Activated CD4-positive, alpha-beta memory T cell treated with anti-CD3 and anti-CD28 coated beads for 36 hours (primary cell): ENCODE results near the gene RGL1. TPM values are rescaled to one million over a fixed set of nuclear protein-coding genes. Genes with fewer than 3 reads are reported as not detected.
A peak's percentile ranks its signal among the peaks of the same experiment; 100 is the strongest.

Experiments
- CTCF ChIA-PET: fragments of 350-600 bp; sonication (Branson Sonifier 250); formaldehyde crosslinking; loops from one replicate; lab custom pipeline; 2021; ENCODE audit warnings: antibody characterized with exemption, inconsistent platforms; lab: Charles Lee
- POLR2A ChIA-PET: fragments of 350-600 bp; sonication (Branson Sonifier 250); formaldehyde crosslinking; loops from one replicate; lab custom pipeline; 2021; ENCODE audit warnings: antibody characterized with exemption; lab: Charles Lee
- DNase-seq: peaks from one replicate; pipeline ENCODE4 v3.0.0-alpha.2; 2020
- H3K27ac Mint-ChIP-seq: one replicate; pipeline ENCODE4 v1.8.0; 2021; ENCODE audit warnings: mixed read lengths
- H3K27me3 Mint-ChIP-seq: one replicate; pipeline ENCODE4 v1.8.0; 2021; ENCODE audit warnings: mixed read lengths
- H3K36me3 Mint-ChIP-seq: one replicate; pipeline ENCODE4 v1.8.0; 2021; ENCODE audit warnings: mixed read lengths
- H3K4me1 Mint-ChIP-seq: one replicate; pipeline ENCODE4 v1.8.0; 2021; ENCODE audit warnings: low read depth, mixed read lengths
- H3K4me3 Mint-ChIP-seq: one replicate; pipeline ENCODE4 v1.8.0; 2021; ENCODE audit warnings: mild to moderate bottlenecking, mixed read lengths
- H3K9me3 Mint-ChIP-seq: one replicate; pipeline ENCODE4 v1.8.0; 2021; ENCODE audit warnings: mixed read lengths
- intact Hi-C: fragments of 100-400 bp; cut with micrococcal nuclease; formaldehyde crosslinking; loops from one replicate; pipeline ENCODE4 v1.15.1; 2023
- total RNA-seq, 2 experiments: library from RNA; stranded (reverse); gene quantifications; one replicate each; pipeline ENCODE4 v1.2.3, GENCODE V29; 2021

Gene RGL1
- total RNA-seq, 2 experiments from 2014 or later: 1.8 TPM

DNA sequence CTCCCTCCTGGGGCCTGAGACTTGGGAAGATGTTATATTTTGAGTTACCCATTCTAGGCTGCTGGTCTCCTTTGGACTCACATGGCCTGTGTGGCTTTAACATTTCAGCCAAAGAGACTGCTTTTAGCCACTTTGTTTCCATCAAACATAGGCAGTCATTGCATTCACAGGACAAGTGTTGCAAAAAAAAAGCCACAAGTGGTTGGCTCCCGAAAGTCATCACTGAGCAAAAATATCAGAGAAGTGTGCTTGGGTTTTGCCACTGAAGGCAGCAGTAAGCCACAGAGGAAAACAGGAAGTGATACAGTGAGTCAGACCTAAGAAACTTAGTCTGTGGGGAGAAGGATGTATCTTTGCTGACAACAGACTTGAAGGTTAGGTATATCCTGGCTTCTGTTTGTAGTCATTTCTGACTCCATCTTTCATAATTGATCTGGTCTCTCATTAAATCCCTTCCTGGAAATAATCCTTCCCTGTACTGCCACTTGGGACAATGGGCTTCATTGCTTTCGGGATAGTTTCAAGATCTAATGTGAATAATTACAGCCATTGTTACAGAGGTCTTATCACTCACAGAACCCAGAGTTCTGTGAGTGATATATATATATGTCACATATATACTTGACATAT is 151.8 kb downstream of the RGL1 start:
- H3K27me3 Mint-ChIP-seq: no peaks in the 10 kb centered on the region
- DNase-seq: peak; percentile 72
- POLR2A ChIA-PET: interaction anchor here (0.9 to 2.0 kb wide), 3 partner anchors 41 to 305 kb away, joined by 3 to 7 read pairs (median 3); no protein-coding TSS in a partner anchor
- H3K9me3 Mint-ChIP-seq: no peaks in the 10 kb centered on the region
- peaks cover 17% of the 10 kb centered on the region for H3K4me1 Mint-ChIP-seq
- CTCF ChIA-PET: interaction anchor here (1.2 to 4.0 kb wide), 4 partner anchors 41 to 301 kb away, joined by 3 to 22 read pairs (median 8); no protein-coding TSS in a partner anchor
- H3K4me3 Mint-ChIP-seq: no peak overlapping the region
- intact Hi-C loops: loop anchor here (1.0 to 10.0 kb wide), 10 partner anchors 32 to 936 kb away; partner anchors contain the start of genes COLGALT2 and SMG7
- no peak overlapping the region for H3K27ac Mint-ChIP-seq
- no peaks in the 10 kb centered on the region for H3K36me3 Mint-ChIP-seq

DNA sequence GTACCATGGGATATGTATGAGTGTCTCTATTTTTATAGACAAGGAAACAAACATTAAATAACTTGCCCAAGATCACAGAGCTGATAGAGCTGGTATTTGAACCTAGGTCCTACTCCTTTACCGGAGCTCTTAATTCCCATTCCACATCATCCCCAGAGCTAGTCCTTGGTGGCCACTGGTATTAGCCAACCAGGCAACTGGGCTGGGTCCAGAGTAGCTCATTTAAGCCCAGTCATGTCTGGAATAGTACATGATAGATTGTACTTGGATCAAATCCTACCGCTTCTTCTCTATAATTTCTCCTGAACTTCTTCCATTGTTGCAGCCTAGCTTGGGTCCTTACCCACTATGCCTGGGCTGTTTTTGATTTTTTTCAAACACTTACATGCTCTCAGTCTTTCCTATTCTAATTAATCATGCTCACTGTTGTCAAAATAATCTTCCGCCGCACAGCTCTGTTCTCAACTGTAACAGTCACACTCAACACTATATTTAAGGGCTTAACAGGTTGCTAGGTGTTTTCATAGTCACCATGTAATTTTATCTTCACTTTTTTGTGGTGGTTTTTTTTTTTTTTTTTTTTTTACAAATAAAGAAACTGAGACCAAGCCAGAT is 152.4 kb downstream of the RGL1 start:
- intact Hi-C loops: loop anchor here (2.0 to 10.0 kb wide), 5 partner anchors 31 to 935 kb away; partner anchors contain the start of genes COLGALT2 and SMG7
- Mint-ChIP-seq H3K36me3 (no peaks in the 10 kb centered on the region), H3K4me3 (no peak overlapping the region), H3K27ac (no peak overlapping the region), H3K27me3 (no peaks in the 10 kb centered on the region), H3K9me3 (no peaks in the 10 kb centered on the region), H3K4me1 (peaks cover 17% of the 10 kb centered on the region)
- CTCF ChIA-PET: interaction anchor here (1.3 to 4.0 kb wide), 4 partner anchors 26 to 302 kb away, joined by 3 to 22 read pairs (median 8); no protein-coding TSS in a partner anchor
- POLR2A ChIA-PET: interaction anchor here (0.9 to 2.0 kb wide), 3 partner anchors 41 to 306 kb away, joined by 3 to 7 read pairs (median 3); no protein-coding TSS in a partner anchor
- no peak for DNase-seq

GRCh38 chr1:183958958-183959357 is 154.0 kb downstream of the RGL1 start:
- H3K27me3 Mint-ChIP-seq: no peaks in the 10 kb centered on the region
- H3K9me3 Mint-ChIP-seq: no peaks in the 10 kb centered on the region
- H3K4me1 Mint-ChIP-seq: peaks cover 23% of the 10 kb centered on the region
- ChIA-PET POLR2A (no interaction called here), CTCF (interaction anchor here (1.1 kb wide), 1 partner anchor 43 kb away, joined by 3 read pairs; no protein-coding TSS in a partner anchor)
- H3K27ac Mint-ChIP-seq: no peak overlapping the region
- no peaks in the 10 kb centered on the region for H3K36me3 Mint-ChIP-seq
- H3K4me3 Mint-ChIP-seq: no peak overlapping the region
- no peak for DNase-seq
- intact Hi-C loops: loop anchor here (5.0 to 10.0 kb wide), 3 partner anchors 266 to 933 kb away; partner anchors contain the start of gene SMG7

DNA sequence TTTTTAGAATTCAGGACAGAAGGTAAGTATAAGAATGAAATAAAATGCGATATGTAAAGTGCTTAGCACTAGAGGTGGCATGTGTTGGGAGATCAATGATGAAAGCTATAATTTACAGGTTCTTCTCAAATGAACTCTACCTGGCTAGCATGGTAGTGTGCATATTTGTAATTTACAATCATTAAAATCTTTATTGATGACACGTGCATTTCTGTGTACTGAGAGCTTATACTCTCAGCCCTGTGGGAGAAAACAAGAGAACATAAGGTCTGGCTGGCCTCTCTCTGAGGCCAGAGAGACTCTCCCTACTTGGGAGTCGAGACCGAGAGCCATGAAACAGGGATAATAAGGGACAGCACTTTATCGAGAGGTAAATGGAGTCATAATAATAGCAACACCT is 156.2 kb downstream of the RGL1 start:
- Mint-ChIP-seq H3K27me3 (peaks cover 6% of the 10 kb centered on the region), H3K27ac (no peak overlapping the region), H3K9me3 (no peaks in the 10 kb centered on the region), H3K36me3 (no peaks in the 10 kb centered on the region), H3K4me3 (no peak overlapping the region), H3K4me1 (peaks cover 11% of the 10 kb centered on the region)
- intact Hi-C loops: no loop called here
- ChIA-PET POLR2A (no interaction called here), CTCF (interaction anchor here (1.1 kb wide), 1 partner anchor 45 kb away, joined by 3 read pairs; no protein-coding TSS in a partner anchor)
- no peak for DNase-seq

GRCh38 chr1:183962903-183963302 is 158.0 kb downstream of the RGL1 start:
- peak; percentile 23 for DNase-seq
- intact Hi-C loops: no loop called here
- POLR2A ChIA-PET: no interaction called here
- H3K9me3 Mint-ChIP-seq: no peaks in the 10 kb centered on the region
- no peak overlapping the region for H3K4me3 Mint-ChIP-seq
- CTCF ChIA-PET: interaction anchor here (1.2 kb wide), 1 partner anchor 47 kb away, joined by 3 read pairs; no protein-coding TSS in a partner anchor
- no peak overlapping the region for H3K27ac Mint-ChIP-seq
- peaks cover 6% of the 10 kb centered on the region for H3K27me3 Mint-ChIP-seq
- peaks cover 8% of the 10 kb centered on the region for H3K4me1 Mint-ChIP-seq
- H3K36me3 Mint-ChIP-seq: peaks cover 3% of the 10 kb centered on the region

DNA sequence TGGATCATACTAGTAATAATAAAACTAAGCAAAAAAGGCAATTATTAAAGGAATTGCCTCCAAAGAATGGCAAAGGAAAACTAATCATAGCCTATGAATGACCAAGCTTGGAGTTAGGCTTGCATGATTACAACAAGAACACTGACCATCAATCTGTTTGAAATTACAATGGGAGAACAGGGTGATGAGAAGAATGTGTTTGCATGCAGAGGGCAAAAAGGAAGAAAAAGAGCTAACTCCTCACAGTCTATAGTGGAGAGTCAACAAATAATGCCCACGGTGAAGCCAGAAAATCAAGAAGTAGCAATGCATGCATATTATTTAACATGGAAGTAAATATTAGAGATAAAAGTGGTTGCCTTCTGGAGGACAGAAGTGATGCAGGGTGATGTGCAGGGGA is 160.8 kb downstream of the RGL1 start:
- Mint-ChIP-seq H3K27ac (no peak overlapping the region), H3K4me1 (peaks cover 14% of the 10 kb centered on the region), H3K4me3 (no peak overlapping the region), H3K27me3 (peaks cover 6% of the 10 kb centered on the region), H3K9me3 (no peaks in the 10 kb centered on the region), H3K36me3 (peaks cover 3% of the 10 kb centered on the region)
- intact Hi-C loops: no loop called here
- ChIA-PET POLR2A (no interaction called here), CTCF (no interaction called here)
- DNase-seq: no peak

GRCh38 chr1:183966487-183966886 is 161.6 kb downstream of the RGL1 start:
- CTCF ChIA-PET: no interaction called here
- intact Hi-C loops: no loop called here
- DNase-seq: no peak
- Mint-ChIP-seq H3K36me3 (peaks cover 3% of the 10 kb centered on the region), H3K27me3 (peaks cover 6% of the 10 kb centered on the region), H3K4me3 (no peak overlapping the region), H3K27ac (no peak overlapping the region), H3K9me3 (no peaks in the 10 kb centered on the region), H3K4me1 (peaks cover 14% of the 10 kb centered on the region)
- POLR2A ChIA-PET: no interaction called here

GRCh38 chr1:183967914-183968313 is 163.0 kb downstream of the RGL1 start:
- H3K27me3 Mint-ChIP-seq: peaks cover 6% of the 10 kb centered on the region
- peaks cover 3% of the 10 kb centered on the region for H3K36me3 Mint-ChIP-seq
- no peak for DNase-seq
- ChIA-PET POLR2A (no interaction called here), CTCF (no interaction called here)
- H3K27ac Mint-ChIP-seq: no peak overlapping the region
- intact Hi-C loops: no loop called here
- no peaks in the 10 kb centered on the region for H3K9me3 Mint-ChIP-seq
- H3K4me3 Mint-ChIP-seq: no peak overlapping the region
- H3K4me1 Mint-ChIP-seq: peaks cover 10% of the 10 kb centered on the region

GRCh38 chr1:183968386-183968785 is 163.5 kb downstream of the RGL1 start:
- H3K27me3 Mint-ChIP-seq: peaks cover 6% of the 10 kb centered on the region
- DNase-seq: no peak
- ChIA-PET CTCF (no interaction called here), POLR2A (no interaction called here)
- no peak overlapping the region for H3K4me3 Mint-ChIP-seq
- no peak overlapping the region for H3K27ac Mint-ChIP-seq
- H3K9me3 Mint-ChIP-seq: no peaks in the 10 kb centered on the region
- peaks cover 3% of the 10 kb centered on the region for H3K36me3 Mint-ChIP-seq
- intact Hi-C loops: no loop called here
- H3K4me1 Mint-ChIP-seq: peaks cover 7% of the 10 kb centered on the region

GRCh38 chr1:183970516-183971300 is 165.8 kb downstream of the RGL1 start:
- intact Hi-C loops: no loop called here
- Mint-ChIP-seq H3K36me3 (peaks cover 3% of the 10 kb centered on the region), H3K4me1 (peaks cover 7% of the 10 kb centered on the region), H3K9me3 (no peaks in the 10 kb centered on the region), H3K4me3 (no peak overlapping the region), H3K27me3 (peaks cover 1% of the 10 kb centered on the region), H3K27ac (no peak overlapping the region)
- POLR2A ChIA-PET: no interaction called here
- CTCF ChIA-PET: interaction anchor here (0.7 kb wide), 1 partner anchor 73 kb away, joined by 3 read pairs; no protein-coding TSS in a partner anchor
- no peak for DNase-seq

GRCh38 chr1:183975651-183976050 is 170.7 kb downstream of the RGL1 start:
- intact Hi-C loops: no loop called here
- no peak overlapping the region for H3K4me3 Mint-ChIP-seq

More at GRCh38 chr1:183975651-183976050, 170.7 kb downstream of the RGL1 start:
- Mint-ChIP-seq H3K4me1 (no peaks in the 10 kb centered on the region), H3K27ac (no peak overlapping the region), H3K36me3 (no peaks in the 10 kb centered on the region), H3K27me3 (no peaks in the 10 kb centered on the region), H3K9me3 (no peaks in the 10 kb centered on the region)
- POLR2A ChIA-PET: no interaction called here
- CTCF ChIA-PET: no interaction called here
- no peak for DNase-seq
